NCI-H1105 (cell line): ENCODE data around the gene CAV1.
"Not testable (repeated sequence)": the region's sequence is repeated elsewhere in the genome, so short reads cannot be mapped to it uniquely, and the experiment has no call there.

Experiments
- DNase-seq: peaks from one replicate; lab custom pipeline; 2025; lab: John Stamatoyannopoulos, UW

The CAV1 gene

DNA sequence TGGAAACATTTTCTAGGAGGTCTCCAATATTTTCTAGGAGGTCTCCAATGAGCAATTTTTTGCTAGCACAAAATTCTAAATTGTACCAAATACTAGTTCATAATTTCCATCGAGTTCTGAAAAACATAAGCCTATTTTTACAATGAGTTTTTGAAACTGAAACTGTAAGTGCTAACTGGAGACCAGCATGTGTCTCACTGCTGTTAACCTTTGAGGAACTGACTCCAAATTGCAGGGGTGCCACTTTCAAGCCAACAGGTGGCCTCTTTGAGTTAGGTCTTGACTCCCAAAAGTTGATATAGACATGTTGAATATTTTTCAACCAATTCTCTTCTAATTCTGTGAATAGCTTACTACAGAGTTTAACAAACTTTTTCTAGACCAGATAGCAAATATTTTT, 58.8 kb downstream of the CAV1 start:
- no peak for DNase-seq

DNA sequence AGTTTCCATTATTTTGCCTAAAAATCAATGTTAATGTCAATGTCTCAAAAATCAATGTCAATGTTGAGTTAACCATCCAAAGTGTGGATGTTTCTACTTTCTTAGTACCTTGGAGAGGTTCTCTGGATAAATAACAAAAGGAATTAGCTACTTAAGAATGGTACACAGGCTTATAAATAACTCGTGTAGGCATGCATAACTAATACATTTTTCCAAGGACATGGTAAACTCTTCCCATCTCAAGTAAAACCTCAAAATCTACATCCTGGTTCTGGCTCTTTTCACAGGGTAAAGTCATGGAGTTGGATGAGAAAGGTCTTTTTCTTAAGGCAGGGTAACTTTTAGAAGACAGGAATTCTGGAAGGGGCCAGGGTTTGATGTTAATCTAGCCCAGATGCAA, 59.9 kb downstream of the CAV1 start:
- no peak for DNase-seq

DNA sequence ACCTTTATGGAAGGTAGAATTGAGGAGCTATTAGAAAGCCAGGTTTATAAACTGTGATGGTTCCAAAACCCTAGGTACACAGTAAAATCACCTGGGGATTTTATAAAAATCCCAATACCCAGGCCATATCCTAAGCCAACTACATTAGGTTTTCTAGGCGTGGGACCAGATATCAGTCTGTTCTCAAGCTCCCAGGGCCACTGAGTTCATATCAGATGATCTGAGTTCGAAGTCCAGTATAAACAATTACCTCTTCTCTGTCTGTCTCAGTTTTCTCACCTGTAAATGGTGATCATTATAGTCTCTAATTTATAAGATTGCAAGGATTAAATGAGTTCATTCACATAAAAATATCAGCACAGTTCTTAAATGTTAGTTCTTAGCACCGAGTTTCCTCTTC, 60.6 kb downstream of the CAV1 start:
- DNase-seq = no peak

DNA sequence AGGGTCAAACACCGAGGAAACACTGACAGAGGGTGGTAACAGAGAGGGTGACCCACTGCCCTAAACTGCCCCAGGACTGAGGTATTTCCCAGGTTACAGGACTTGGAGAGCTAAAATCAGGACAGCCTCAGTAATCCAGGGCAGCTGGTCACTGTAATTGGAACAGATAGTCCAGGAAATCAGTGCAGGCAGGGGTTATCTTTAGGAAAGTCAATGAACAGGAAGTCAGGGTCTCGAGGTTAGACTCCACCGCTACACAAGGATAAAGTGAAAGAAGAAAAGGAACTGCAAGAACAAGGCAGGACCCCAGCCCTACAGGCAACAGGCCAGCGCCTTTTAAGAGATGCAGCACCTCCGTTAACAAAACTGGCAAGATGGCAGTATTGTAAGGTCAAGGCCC, 61.1 kb downstream of the CAV1 start:
- no peak for DNase-seq

DNA sequence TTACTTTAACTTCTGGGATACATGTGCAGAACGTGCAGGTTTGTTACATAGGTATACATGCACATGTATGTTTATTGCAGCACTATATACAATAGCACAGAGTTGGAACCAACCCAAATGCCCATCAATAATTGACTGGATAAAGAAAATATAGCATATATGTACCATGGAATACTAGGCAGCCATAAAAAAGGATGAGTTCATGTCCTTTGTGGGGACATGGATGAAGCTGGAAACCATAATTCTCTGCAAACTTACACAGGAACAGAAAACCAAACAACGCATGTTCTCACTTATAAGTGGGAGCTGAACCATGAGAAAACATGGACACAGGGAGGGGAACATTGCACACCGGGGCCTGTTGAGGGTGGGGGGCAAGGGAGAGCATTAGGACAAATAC, 62.4 kb downstream of the CAV1 start:
- not testable (repeated sequence) for DNase-seq

DNA sequence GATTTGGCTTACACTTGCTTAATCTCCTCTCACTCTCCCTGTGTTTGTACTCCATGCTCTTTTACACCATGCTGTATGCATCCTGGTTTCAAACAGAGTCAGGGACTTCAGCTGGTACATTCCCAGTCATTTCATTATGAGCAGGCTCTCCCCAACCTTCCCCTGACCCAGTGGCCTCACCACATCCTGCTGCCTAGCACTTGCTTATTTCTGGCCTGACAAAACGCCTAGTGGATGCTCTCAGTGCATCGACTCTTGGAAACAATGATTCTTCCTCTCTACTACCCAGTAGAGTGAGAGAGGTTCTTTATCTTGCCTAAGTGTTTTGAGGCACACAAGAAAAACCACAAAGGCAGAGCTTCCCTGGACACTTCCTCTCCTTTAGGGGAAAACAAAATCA, 63.4 kb downstream of the CAV1 start:
- DNase-seq = no peak

DNA sequence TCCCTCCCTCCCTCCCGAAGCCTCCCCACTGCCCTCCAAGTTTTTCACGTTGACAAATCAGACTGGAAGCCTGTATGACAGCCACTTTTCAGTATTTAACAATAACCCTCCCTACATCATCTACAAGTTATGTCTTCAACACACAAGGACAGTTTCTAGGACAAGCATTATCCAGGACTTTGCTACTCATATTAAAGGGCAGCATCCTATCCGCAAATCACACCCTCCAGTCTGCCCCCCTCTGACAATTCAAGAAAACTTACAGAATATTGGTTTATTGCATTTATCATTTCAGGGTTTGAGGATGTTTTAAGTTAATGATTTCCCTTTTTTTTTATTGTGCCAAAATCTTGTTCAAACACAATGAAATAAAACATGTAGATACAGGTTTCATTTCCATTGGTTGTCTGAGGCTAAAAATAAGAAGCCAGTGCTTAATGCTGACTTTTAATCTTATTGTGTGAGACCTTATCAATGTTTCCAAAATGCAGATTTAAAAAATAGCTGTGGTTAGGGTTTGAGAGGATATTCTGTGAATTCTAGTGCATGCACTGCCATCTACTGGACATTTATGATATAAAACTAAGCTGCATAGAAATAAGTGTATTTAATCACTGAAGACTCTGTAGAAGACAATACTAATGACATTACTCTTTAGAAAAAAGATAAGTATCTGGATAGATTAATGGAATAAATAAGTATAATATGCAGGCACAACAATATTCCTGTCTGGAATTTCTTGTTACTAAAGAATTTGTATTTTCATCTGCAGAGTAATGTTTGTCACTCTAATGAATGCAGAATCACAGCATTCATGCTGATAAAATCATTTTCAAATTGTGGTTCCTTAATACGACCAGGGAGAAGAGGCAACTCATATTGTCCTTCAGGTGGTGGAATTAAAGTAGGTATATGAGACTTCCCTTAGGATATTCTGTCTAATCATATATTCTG, 64.1 kb downstream of the CAV1 start:
- DNase-seq = peak; percentile 20

DNA sequence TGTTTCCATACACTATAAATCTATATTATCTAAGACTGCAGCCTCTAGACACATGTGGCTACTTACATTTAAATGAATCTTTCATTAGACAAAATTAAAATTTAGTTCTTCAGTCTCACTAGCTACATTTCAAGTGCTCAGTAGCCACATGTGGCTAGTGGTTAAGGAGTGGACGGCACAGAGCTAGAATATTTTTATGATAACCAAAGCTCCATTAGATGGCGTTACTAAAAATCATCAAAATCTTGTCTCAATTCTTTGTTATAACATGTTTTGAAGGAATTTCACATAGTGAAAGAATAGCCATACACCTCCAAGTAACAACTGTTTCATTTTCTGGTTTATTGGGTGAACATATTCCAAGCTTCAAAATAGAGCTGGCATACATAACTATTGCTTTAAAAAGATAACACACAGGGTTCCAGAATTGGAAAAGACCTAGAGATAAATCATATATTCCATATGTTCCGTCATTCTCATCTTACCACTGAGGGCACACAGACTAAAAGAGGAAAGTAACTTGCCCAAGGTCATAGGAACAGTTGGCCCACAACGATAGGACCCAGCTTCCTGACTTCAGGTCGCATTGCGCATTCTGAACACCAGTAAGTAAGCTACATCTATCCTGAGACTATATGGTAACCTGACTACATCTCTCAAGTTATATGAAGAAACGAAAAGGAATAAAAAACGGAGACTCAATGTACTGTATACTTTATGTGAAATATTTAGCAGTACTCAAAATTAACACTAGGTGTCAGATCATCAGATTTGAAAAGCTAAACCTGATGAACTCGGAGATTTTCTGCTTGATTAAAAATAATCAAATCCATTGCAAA, 66.6 kb downstream of the CAV1 start:
- DNase-seq = peak; percentile 3

DNA sequence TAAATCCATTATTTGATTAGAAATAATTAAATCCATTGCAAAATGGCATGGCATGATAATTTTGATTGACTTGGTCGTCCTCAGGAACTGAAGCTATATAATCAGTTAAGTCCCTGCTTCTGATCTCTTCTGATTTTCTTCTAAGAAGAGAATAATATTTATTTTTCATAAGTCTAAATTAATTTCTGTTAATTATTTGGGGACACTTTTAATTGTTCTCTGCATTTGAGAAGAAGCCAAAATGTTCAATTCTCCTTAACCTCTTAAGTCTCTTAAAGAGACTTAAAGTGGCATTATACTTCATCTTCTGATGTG, 67.2 kb downstream of the CAV1 start:
- no peak for DNase-seq

DNA sequence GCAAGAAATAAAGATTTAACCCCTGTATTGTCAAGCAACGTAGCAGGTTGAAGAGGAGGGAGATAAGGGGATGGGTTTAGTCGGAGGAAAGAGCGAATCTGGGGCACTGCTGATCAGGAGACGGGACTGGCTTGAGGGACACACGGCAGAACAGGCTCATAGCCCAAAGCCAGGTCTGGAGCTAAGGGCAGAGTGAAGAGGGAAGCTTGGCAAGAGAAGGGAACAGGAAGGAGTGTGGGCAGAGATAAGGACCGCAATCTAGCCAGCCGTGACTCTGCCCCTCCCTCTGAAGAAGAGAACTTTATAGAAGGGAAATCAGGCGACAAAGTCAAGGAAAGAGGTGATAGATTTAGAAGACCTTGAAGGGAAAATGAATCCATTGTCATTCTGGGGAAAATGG, 67.6 kb downstream of the CAV1 start:
- DNase-seq = no peak

DNA sequence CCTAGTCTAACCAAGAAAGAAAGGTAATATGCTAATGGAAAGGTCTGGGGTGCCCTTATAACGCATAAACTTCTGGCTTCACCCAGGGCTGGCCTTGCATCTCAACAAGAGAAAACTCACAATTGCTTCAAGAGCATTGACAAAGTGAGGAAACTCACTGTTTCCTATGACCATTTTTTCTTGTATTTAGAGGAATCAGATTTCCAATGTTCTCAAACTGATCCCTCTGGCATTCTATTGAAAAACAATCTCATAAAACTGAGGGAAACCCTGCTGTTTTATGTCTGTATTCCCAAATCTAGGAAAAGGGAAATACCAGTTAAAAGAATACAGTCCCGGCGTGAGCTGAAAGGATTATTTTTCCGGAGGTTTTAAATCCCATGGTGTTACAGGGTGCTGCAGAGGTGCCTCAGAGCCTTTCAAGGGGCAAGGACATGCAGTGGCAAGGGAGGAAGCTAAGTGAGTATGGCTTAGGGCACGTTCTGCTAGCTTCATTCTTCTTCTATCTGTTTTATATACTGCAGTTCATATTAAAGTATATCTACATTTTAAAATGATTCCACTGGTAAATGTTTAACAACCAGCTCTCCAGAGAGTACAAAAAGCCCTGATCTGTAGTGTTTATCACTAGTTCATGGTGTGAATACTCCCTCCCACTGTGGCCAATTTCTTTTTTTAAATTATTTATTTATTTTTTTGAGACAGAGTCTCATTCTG, 68.7 kb downstream of the CAV1 start:
- DNase-seq = no peak

DNA sequence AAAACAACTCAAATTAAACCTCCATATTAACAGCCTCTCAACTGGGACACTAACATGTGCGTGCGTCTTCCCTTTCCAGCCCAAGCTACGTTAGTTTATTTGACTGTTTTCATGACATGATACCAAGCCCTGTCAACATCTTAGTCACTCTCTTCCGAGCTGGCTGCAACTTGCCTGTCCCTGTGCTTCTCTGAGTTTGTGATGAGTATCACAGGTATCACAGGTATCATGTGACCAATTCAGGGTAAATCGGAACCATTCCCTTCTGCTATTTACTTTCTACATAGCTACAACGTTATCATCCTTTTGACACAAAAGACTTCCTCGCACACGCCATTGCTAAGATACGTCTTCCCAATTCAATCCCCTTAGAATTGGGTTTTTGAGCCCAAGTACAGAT, 70.2 kb downstream of the CAV1 start:
- no peak for DNase-seq

DNA sequence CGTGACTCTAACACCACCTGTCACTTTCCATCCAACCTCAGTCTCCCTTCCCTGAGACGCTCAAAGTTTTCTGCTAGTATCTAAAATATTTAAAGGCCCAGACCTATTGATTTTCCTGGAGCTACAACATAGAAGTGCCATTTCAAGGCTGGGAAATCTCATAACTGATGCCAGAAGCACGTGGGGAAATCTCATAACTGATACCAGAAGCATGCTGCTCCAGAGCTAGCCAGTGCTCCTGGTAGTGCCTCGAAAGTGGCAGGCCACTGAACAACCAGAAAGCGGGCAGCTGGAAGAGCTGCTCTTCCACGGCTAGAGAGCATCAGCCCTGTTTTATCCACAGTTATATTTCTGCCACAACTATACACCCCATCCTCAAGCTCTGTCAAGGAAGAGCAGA, 72.5 kb downstream of the CAV1 start:
- DNase-seq = no peak

DNA sequence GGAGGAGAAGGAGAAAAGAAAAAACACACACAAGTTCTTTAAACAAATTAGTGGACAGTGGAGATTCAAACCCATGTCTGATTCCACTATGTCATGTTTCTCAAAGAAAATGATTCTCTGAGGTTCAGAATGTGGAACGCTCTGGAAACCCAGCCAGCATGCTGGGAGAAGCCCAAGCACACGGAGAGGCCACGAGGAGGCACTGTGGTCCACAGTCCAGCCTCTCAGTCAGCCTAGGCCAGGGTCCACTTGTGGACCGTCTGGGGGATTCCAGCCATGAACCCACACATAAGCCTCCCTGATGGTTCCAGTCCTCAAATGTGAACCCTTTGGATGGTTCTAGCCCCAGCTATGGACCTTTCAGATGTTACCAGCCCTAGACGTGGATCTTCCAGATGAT, 73.4 kb downstream of the CAV1 start:
- no peak for DNase-seq

DNA sequence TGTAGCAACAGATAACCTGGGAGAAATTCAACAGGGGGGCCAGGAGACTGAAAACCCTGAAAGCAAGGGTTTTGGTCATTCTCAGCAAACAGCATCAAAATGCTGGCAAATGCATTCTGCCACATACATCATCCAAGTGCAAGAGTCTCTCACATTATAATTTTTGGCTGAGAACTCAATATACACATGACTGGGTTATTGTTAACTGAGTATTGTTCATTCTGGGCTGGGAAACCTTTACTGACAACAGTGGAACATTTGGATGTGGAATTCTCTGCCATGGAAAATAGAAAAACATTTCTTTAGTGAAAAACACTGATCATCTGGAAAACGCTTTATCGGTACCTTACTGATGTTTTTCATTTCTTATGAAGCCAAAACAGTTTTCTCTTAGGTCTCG, 74.0 kb downstream of the CAV1 start:
- DNase-seq = no peak

DNA sequence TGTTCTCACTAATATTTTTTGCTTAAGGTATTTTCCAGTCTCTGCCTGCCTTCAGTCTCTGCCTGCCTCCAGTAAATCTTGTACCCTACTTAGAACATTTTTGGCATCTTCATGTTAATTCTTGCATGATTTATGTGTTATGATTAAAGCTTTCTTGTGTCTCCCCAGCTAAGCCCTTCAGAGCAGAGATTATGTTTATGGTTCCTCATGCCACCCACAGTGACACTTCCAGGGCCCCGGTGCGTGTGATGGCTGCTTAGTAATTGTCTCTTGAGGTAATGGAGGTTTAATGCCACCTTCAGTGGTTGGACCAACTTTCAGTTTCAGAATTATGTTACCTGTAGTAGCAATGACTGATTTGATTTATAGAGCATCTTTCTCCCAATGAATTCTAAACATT, 76.6 kb downstream of the CAV1 start:
- no peak for DNase-seq

DNA sequence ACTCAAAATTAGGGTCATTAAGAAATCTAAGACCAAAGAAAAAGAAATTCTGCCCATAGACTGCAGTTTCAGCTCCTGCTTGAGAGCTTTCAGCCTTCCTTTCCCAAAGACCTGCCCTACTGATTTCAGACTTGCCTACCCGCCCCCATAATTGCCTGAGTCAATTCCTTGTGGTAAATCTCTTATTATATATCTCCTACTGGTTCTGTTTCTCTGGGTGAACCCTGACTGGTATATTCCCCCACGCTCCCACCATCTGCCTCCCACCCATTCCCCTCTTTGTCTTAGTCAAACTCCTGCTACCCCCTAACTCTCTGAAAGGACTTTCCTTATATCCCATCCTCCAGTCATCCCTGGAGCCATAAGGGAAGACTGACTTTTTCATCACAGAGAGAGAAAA, 82.5 kb downstream of the CAV1 start:
- DNase-seq = no peak

DNA sequence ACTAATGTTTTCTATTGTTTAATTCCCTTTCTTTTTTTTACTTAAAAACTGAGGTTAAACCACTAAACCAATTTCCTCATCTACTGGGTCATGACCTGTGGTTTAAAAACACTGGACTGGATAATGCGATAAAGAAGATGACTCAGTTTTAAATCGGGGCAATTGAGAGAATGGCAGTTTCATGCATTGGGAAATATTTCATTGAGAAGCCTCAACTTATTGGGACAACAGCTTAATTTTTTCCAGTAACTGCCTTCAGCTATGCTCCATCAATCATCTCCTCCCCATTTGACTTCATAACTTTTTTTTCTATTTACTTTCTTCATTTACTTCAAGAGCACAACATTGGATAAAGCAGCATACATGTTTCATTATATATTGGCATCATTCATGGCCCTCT, 85.4 kb downstream of the CAV1 start:
- no peak for DNase-seq

DNA sequence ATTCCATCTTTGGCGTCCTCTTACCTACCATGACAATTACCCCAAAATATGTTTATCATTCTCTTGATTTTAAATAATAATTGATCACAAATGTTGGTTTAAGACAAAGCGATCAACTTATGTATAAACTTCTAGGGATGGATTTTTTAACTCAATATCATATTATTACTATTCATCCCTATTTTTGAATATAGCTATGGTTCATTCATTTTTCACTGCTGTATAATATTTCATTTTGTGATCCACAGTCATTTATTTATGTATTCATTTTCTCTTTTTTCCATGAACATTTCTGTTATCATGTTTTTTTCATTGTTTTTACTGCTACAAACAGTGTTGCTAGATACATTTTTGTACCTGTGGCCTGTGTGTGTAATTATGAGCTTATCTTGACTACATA, 85.9 kb downstream of the CAV1 start:
- DNase-seq = no peak
